GM23338 (cell line): ENCODE results near the gene FBLN1. TPM values are rescaled to one million over a fixed set of nuclear protein-coding genes. Genes with fewer than 3 reads are reported as not detected.

Source experiments
- ATAC-seq: fragments of 200-7000 bp; cut with Tn5 transposase; 3 replicates; pipeline ENCODE4 v1.9.1; 2020
- DNase-seq: peaks from one replicate; pipeline ENCODE4 v3.0.0-alpha.2; 2015; ENCODE audit warnings: low spot score
- H2AFZ ChIP-seq: fragments of 200-600 bp; sonication (generic); 2 replicates; pipeline ENCODE4 v1.8.0; 2016; ENCODE audit warnings: antibody characterized with exemption, mild to moderate bottlenecking, moderate library complexity
- H3F3A ChIP-seq: fragments of 200-600 bp; sonication (generic); replicated peaks from 2 replicates; pipeline ENCODE4 v1.8.0; 2017; ENCODE audit warnings: antibody characterized with exemption, mixed run types, low read depth
- H3K27ac ChIP-seq: fragments of 200-600 bp; sonication (generic); 2 replicates; pipeline ENCODE4 v1.6.1; 2016; ENCODE audit warnings: low read depth
- H3K27me3 ChIP-seq: fragments of 200-600 bp; sonication (generic); 2 replicates; pipeline ENCODE4 v1.8.0; 2016; ENCODE audit warnings: mild to moderate bottlenecking, mixed run types, moderate library complexity; ENCODE audit not compliant: insufficient read depth
- H3K36me3 ChIP-seq: fragments of 200-600 bp; sonication (generic); 2 replicates; pipeline ENCODE4 v1.8.0; 2016; ENCODE audit warnings: mild to moderate bottlenecking; ENCODE audit not compliant: insufficient read depth
- H3K4me1 ChIP-seq: fragments of 200-600 bp; sonication (generic); 2 replicates; pipeline ENCODE4 v1.8.0; 2016; ENCODE audit warnings: mild to moderate bottlenecking, moderate library complexity; ENCODE audit not compliant: insufficient read depth
- H3K4me2 ChIP-seq: fragments of 200-600 bp; sonication (generic); 2 replicates; pipeline ENCODE4 v1.7.1; 2017; ENCODE audit warnings: mixed run types
- H3K4me3 ChIP-seq: fragments of 200-600 bp; sonication (generic); 2 replicates; pipeline ENCODE4 v1.6.1; 2016; ENCODE audit warnings: mixed run types
- H3K79me2 ChIP-seq: fragments of 200-600 bp; sonication (generic); replicated peaks from 2 replicates; pipeline ENCODE4 v1.8.0; 2017; ENCODE audit warnings: mild to moderate bottlenecking; ENCODE audit not compliant: insufficient read depth
- H3K9me2 ChIP-seq: fragments of 200-600 bp; sonication (generic); 2 replicates; pipeline ENCODE4 v1.8.0; 2017; ENCODE audit not compliant: insufficient read depth
- H4K20me1 ChIP-seq: fragments of 200-600 bp; sonication (generic); replicated peaks from 2 replicates; pipeline ENCODE4 v1.8.0; 2017; ENCODE audit warnings: mild to moderate bottlenecking; ENCODE audit not compliant: insufficient read depth
- H3K27ac Mint-ChIP-seq: 2 replicates; pipeline ENCODE4 v1.8.0; 2020; ENCODE audit warnings: inconsistent platforms, mild to moderate bottlenecking, moderate library complexity, mixed read lengths
- H3K27me3 Mint-ChIP-seq: 3 replicates; pipeline ENCODE4 v1.8.0; 2022; ENCODE audit warnings: low read depth, mild to moderate bottlenecking, moderate library complexity, mixed read lengths, inconsistent platforms; ENCODE audit not compliant: insufficient read depth, poor library complexity
- H3K36me3 Mint-ChIP-seq: 3 replicates; pipeline ENCODE4 v1.8.0; 2021; ENCODE audit warnings: low read depth, mild to moderate bottlenecking, inconsistent platforms, moderate library complexity, mixed read lengths
- H3K4me1 Mint-ChIP-seq: 3 replicates; pipeline ENCODE4 v1.8.0; 2020; ENCODE audit warnings: mild to moderate bottlenecking, inconsistent platforms, mixed read lengths
- H3K4me3 Mint-ChIP-seq: 3 replicates; pipeline ENCODE4 v1.8.0; 2021; ENCODE audit warnings: moderate library complexity, mild to moderate bottlenecking, inconsistent platforms, mixed read lengths
- H3K9me3 Mint-ChIP-seq: 3 replicates; pipeline ENCODE4 v1.8.0; 2020; ENCODE audit warnings: moderate library complexity, mild to moderate bottlenecking, inconsistent platforms, mixed read lengths
- CREB1 ChIP-seq: fragments of 250-450 bp; sonication (Bioruptor Pico); IDR thresholded peaks from 2 replicates; pipeline ENCODE4 v1.5.0; 2020; ENCODE audit warnings: low read depth, mild to moderate bottlenecking, moderate library complexity
- ETS1 ChIP-seq: IDR thresholded peaks from 2 replicates; pipeline ENCODE4 v1.6.1; 2016; ENCODE audit warnings: antibody characterized with exemption
- EZH2 ChIP-seq: fragments of 200-600 bp; sonication (generic); IDR thresholded peaks from one replicate; pipeline ENCODE4 v1.8.0; 2017; ENCODE audit warnings: antibody characterized with exemption, mild to moderate bottlenecking, low read depth; ENCODE audit not compliant: unreplicated experiment
- EZH2phosphoT487 ChIP-seq: fragments of 200-600 bp; sonication (generic); IDR thresholded peaks from one replicate; pipeline ENCODE4 v1.8.1; 2018; ENCODE audit warnings: antibody characterized with exemption; ENCODE audit not compliant: unreplicated experiment
- JUNB ChIP-seq: IDR thresholded peaks from one replicate; pipeline ENCODE4 v1.6.1; 2016; ENCODE audit warnings: antibody characterized with exemption; ENCODE audit not compliant: unreplicated experiment
- NANOG ChIP-seq: IDR thresholded peaks from 2 replicates; pipeline ENCODE4 v1.6.1; 2016; ENCODE audit warnings: antibody characterized with exemption, borderline replicate concordance
- POLR2AphosphoS5 ChIP-seq: IDR thresholded peaks from 2 replicates; pipeline ENCODE4 v1.6.1; 2016; ENCODE audit warnings: antibody characterized with exemption, low read depth
- STAT1 ChIP-seq: IDR thresholded peaks from one replicate; pipeline ENCODE4 v1.6.1; 2016; ENCODE audit warnings: antibody characterized with exemption; ENCODE audit not compliant: unreplicated experiment
- ZNF114 ChIP-seq: fragments of 250-450 bp; sonication (Bioruptor Pico); IDR thresholded peaks from 2 replicates; pipeline ENCODE4 v1.5.0; 2020; ENCODE audit warnings: mild to moderate bottlenecking, moderate library complexity
- ZNF331 ChIP-seq: fragments of 250-450 bp; sonication (Bioruptor Pico); IDR thresholded peaks from 2 replicates; pipeline ENCODE4 v1.5.0; 2020; ENCODE audit warnings: low read depth, mild to moderate bottlenecking, moderate library complexity
- ZNF462 ChIP-seq: fragments of 250-450 bp; sonication (Bioruptor Pico); IDR thresholded peaks from 2 replicates; pipeline ENCODE4 v1.5.0; 2020; ENCODE audit warnings: mild to moderate bottlenecking, moderate library complexity
- polyA plus RNA-seq: library from polyadenylated mRNA; unstranded; fragments of >200 nt; fragmentation: Nextera tagmentation; extraction: Ambion mirVana; gene quantifications from 2 replicates; pipeline ENCODE4 v1.2.1, GENCODE V29; 2016
- total RNA-seq: library from RNA; depleted of rRNA; stranded (reverse); fragments of >200 nt; shearing (Covaris generic); gene quantifications from 2 replicates; pipeline ENCODE4 v1.2.3, GENCODE V29; 2014
- TF ChIP-seq, protein P1 (sequence below), 2 experiments: fragments of 200-600 bp in 1 of 2; sonication (generic) in 1 of 2; conservative IDR thresholded peaks; 2 replicates each; pipeline versions ENCODE4 v1.5.1 to v1.6.1; 2016 to 2017; ENCODE audit warnings: antibody characterized with exemption in 2 of 2, low read depth in 2 of 2, mild to moderate bottlenecking in 2 of 2, moderate library complexity in 1 of 2
- TF ChIP-seq, protein P2 (sequence below): IDR thresholded peaks from one replicate; pipeline ENCODE4 v1.6.1; 2018; ENCODE audit warnings: antibody characterized with exemption; ENCODE audit not compliant: unreplicated experiment

The FBLN1 gene
- total and polyA plus RNA-seq, 2 experiments from 2014 or later: 90.1 to 137 TPM

GRCh38 chr22:45648301-45649117 lies 145.8 kb downstream of the FBLN1 start:
- Histone ChIP-seq H3K27ac (no peak overlapping the region), H3K4me2 (no peak overlapping the region), H3F3A (0 out of 2 replicates have a peak, but pooled peaks cover 2% of the 10 kb centered on the region), H3K4me3 (no peak overlapping the region), H4K20me1 (no peaks in the 10 kb centered on the region), H2AFZ (0 out of 2 replicates have a peak overlapping the region, but pooled peaks have one; percentile 23), H3K9me2 (no peaks in the 10 kb centered on the region), H3K4me1 (0 out of 2 replicates have a peak, but pooled peaks cover 4% of the 10 kb centered on the region), H3K79me2 (no peaks in the 10 kb centered on the region), H3K27me3 (peaks cover 18% of the 10 kb centered on the region), H3K36me3 (no peaks in the 10 kb centered on the region)
- Mint-ChIP-seq H3K27ac (no peak overlapping the region), H3K36me3 (no peaks in the 10 kb centered on the region; the same call in 2 of the 3 replicates), H3K9me3 (no peaks in the 10 kb centered on the region; the same call in 2 of the 3 replicates), H3K4me3 (no peak overlapping the region), H3K27me3 (peaks cover 22% of the 10 kb centered on the region), H3K4me1 (peaks cover 8% of the 10 kb centered on the region; the same call in 2 of the 3 replicates)
- TF ChIP-seq ETS1 (no peak), CREB1 (CRISPR knock-in tag) (no peak), JUNB (no peak), NANOG (no peak), STAT1 (no peak), ZNF114 (no peak), ZNF331 (CRISPR knock-in tag) (no peak), ZNF462 (no peak), POLR2AphosphoS5 (no peak), EZH2 (no peak), EZH2phosphoT487 (no peak)
- TF ChIP-seq, protein P1, sequence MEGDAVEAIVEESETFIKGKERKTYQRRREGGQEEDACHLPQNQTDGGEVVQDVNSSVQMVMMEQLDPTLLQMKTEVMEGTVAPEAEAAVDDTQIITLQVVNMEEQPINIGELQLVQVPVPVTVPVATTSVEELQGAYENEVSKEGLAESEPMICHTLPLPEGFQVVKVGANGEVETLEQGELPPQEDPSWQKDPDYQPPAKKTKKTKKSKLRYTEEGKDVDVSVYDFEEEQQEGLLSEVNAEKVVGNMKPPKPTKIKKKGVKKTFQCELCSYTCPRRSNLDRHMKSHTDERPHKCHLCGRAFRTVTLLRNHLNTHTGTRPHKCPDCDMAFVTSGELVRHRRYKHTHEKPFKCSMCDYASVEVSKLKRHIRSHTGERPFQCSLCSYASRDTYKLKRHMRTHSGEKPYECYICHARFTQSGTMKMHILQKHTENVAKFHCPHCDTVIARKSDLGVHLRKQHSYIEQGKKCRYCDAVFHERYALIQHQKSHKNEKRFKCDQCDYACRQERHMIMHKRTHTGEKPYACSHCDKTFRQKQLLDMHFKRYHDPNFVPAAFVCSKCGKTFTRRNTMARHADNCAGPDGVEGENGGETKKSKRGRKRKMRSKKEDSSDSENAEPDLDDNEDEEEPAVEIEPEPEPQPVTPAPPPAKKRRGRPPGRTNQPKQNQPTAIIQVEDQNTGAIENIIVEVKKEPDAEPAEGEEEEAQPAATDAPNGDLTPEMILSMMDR (conservative IDR thresholded peaks at IDR 0.05; ENCODE audit: low read depth in 2 of 2): no peak
- TF ChIP-seq, protein P2, sequence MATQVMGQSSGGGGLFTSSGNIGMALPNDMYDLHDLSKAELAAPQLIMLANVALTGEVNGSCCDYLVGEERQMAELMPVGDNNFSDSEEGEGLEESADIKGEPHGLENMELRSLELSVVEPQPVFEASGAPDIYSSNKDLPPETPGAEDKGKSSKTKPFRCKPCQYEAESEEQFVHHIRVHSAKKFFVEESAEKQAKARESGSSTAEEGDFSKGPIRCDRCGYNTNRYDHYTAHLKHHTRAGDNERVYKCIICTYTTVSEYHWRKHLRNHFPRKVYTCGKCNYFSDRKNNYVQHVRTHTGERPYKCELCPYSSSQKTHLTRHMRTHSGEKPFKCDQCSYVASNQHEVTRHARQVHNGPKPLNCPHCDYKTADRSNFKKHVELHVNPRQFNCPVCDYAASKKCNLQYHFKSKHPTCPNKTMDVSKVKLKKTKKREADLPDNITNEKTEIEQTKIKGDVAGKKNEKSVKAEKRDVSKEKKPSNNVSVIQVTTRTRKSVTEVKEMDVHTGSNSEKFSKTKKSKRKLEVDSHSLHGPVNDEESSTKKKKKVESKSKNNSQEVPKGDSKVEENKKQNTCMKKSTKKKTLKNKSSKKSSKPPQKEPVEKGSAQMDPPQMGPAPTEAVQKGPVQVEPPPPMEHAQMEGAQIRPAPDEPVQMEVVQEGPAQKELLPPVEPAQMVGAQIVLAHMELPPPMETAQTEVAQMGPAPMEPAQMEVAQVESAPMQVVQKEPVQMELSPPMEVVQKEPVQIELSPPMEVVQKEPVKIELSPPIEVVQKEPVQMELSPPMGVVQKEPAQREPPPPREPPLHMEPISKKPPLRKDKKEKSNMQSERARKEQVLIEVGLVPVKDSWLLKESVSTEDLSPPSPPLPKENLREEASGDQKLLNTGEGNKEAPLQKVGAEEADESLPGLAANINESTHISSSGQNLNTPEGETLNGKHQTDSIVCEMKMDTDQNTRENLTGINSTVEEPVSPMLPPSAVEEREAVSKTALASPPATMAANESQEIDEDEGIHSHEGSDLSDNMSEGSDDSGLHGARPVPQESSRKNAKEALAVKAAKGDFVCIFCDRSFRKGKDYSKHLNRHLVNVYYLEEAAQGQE: no peak
- DNase-seq: no peak
- no peak for ATAC-seq
